ENCODE results near the gene YIPF1. TPM values are rescaled to one million over a fixed set of nuclear protein-coding genes. Genes with fewer than 3 reads are reported as not detected.

Gene YIPF1
- polyA plus RNA-seq, 1 experiment, result 40.2 TPM

GRCh38 chr1:53860967-53861411, 28.6 kb downstream of the YIPF1 start:
- CTCF ChIA-PET, result interaction anchor here (0.6 to 5.3 kb wide), 25 partner anchors 10 to 1086 kb away, joined by 3 to 43 read pairs (median 4); partner anchors contain the start of gene LDLRAD1
- peak; percentile 83 for TF ChIP-seq CTCF (IDR thresholded peaks at IDR 0.05; ENCODE audit: insufficient read depth, low read depth, low read length)
- H3K27me3 ChIP-seq (ENCODE audit: control insufficient read depth, insufficient read depth, low read length), result no peaks in the 10 kb centered on the region
- no peak for DNase-seq (ENCODE audit: low read depth)
- no peak overlapping the region for H3K4me3 ChIP-seq (ENCODE audit: low read depth, low read length)
- H3K36me3 ChIP-seq (ENCODE audit: control insufficient read depth, insufficient read depth, low read length), result peaks cover 5% of the 10 kb centered on the region
- POLR2A ChIA-PET, result no interaction called here

- POLR2A ChIA-PET, result no interaction called here
Measured at GRCh38 chr1:53851571-53852285, 37.9 kb downstream of the YIPF1 start.

GRCh38 chr1:53850082-53850673, 39.4 kb downstream of the YIPF1 start:
- H3K27me3 ChIP-seq (ENCODE audit: control insufficient read depth, insufficient read depth, low read length), result no peaks in the 10 kb centered on the region
- no peaks in the 10 kb centered on the region; the same call in 1 of the 2 replicates for H3K36me3 ChIP-seq (ENCODE audit: control insufficient read depth, insufficient read depth, low read length)
- no peak for TF ChIP-seq CTCF (IDR thresholded peaks at IDR 0.05; ENCODE audit: insufficient read depth, low read depth, low read length)
- ChIA-PET POLR2A (interaction anchor here (0.6 kb wide), 1 partner anchor 10 kb away, joined by 7 read pairs; no protein-coding TSS in a partner anchor), CTCF (interaction anchor here (1.1 to 5.6 kb wide), 2 partner anchors 11 to 29 kb away, joined by 3 to 40 read pairs; no protein-coding TSS in a partner anchor)
- no peak overlapping the region for H3K4me3 ChIP-seq (ENCODE audit: low read depth, low read length)
- DNase-seq (ENCODE audit: low read depth), result no peak

More at GRCh38 chr1:53851571-53852285, 37.9 kb downstream of the YIPF1 start:
- no peak for TF ChIP-seq CTCF (IDR thresholded peaks at IDR 0.05; ENCODE audit: insufficient read depth, low read depth, low read length)
- CTCF ChIA-PET, result interaction anchor here (0.9 to 5.6 kb wide), 2 partner anchors 9 to 20 kb away, joined by 3 to 40 read pairs; no protein-coding TSS in a partner anchor
- DNase-seq (ENCODE audit: low read depth), result no peak
- Histone ChIP-seq H3K27me3 (ENCODE audit: control insufficient read depth, insufficient read depth, low read length) (no peaks in the 10 kb centered on the region), H3K36me3 (ENCODE audit: control insufficient read depth, insufficient read depth, low read length) (peaks cover 4% of the 10 kb centered on the region; the same call in 1 of the 2 replicates), H3K4me3 (ENCODE audit: low read depth, low read length) (no peak overlapping the region)

- no peak for DNase-seq (ENCODE audit: low read depth)
- TF ChIP-seq CTCF (IDR thresholded peaks at IDR 0.05; ENCODE audit: insufficient read depth, low read depth, low read length), result no peak
- H3K4me3 ChIP-seq (ENCODE audit: low read depth, low read length), result no peak overlapping the region
- ChIA-PET POLR2A (no interaction called here), CTCF (interaction anchor here (1.0 to 5.6 kb wide), 2 partner anchors 13 kb away, joined by 3 to 40 read pairs; no protein-coding TSS in a partner anchor)
- H3K27me3 ChIP-seq (ENCODE audit: control insufficient read depth, insufficient read depth, low read length), result no peaks in the 10 kb centered on the region
- no peaks in the 10 kb centered on the region for H3K36me3 ChIP-seq (ENCODE audit: control insufficient read depth, insufficient read depth, low read length)
Measured at GRCh38 chr1:53847980-53848379, 41.6 kb downstream of the YIPF1 start.

GRCh38 chr1:53842347-53842746, 47.2 kb downstream of the YIPF1 start:
- Histone ChIP-seq H3K36me3 (ENCODE audit: control insufficient read depth, insufficient read depth, low read length) (no peaks in the 10 kb centered on the region), H3K4me3 (ENCODE audit: low read depth, low read length) (no peak overlapping the region), H3K27me3 (ENCODE audit: control insufficient read depth, insufficient read depth, low read length) (no peaks in the 10 kb centered on the region)
- no peak for TF ChIP-seq CTCF (IDR thresholded peaks at IDR 0.05; ENCODE audit: insufficient read depth, low read depth, low read length)
- ChIA-PET POLR2A (no interaction called here), CTCF (interaction anchor here (3.0 kb wide), 1 partner anchor 18 kb away, joined by 7 read pairs; no protein-coding TSS in a partner anchor)
- no peak for DNase-seq (ENCODE audit: low read depth)
